ENCODE results near the gene FRMD4B.

GRCh38 chr3:69426291-69426966, 40.5 kb upstream of the FRMD4B start:
- no peak for TF ChIP-seq POLR2AphosphoS5 (IDR thresholded peaks at IDR 0.05; ENCODE audit: insufficient read depth in 1 of 2, low read depth in 1 of 2)
- TF ChIP-seq POLR2A (IDR thresholded peaks at IDR 0.05): no peak

Data from vagina (tissue), 2 donors.